SK-N-SH (cell line): ENCODE data around the gene FBLN7.

Source experiments
- MXI1 ChIP-seq: IDR thresholded peaks from 2 replicates; pipeline ENCODE4 v1.6.1; 2012; ENCODE audit warnings: mild to moderate bottlenecking, low read depth, low read length, improper control_type of control experiment
- RAD21 ChIP-seq: IDR thresholded peaks from 2 replicates; pipeline ENCODE4 v1.6.1; 2012; ENCODE audit warnings: mild to moderate bottlenecking, low read length
- TAF1 ChIP-seq: IDR thresholded peaks from 2 replicates; pipeline ENCODE4 v1.6.1; 2012; ENCODE audit warnings: low read depth, mild to moderate bottlenecking, low read length, moderate library complexity, borderline replicate concordance
- TF ChIP-seq, protein P1 (sequence below): fragments of 200-600 bp; sonication (generic); IDR thresholded peaks from 2 replicates; pipeline ENCODE4 v1.6.1; 2017; ENCODE audit warnings: antibody characterized with exemption, mild to moderate bottlenecking, moderate library complexity

DNA sequence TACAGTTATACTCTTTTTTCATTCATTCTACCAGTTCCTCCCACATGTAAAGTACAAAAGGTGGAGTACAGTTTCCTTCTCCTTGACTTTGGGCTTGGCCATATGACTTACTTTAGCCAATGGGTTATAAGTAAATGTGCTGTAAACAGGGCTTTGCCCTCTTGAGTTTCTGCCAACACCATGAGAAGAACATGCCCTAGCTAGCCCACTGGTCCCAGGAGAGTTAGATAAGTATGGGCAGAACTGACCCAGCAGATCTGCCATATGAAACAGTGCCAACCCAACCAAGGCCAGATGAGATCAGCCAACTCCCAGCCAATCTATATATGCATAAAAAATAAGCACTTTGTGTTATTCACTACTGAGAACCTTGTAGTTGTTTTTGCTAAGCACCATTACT, 91.2 kb downstream of the FBLN7 start:
- TF ChIP-seq MXI1 (no peak), TAF1 (no peak), RAD21 (no peak)
- TF ChIP-seq, protein P1, sequence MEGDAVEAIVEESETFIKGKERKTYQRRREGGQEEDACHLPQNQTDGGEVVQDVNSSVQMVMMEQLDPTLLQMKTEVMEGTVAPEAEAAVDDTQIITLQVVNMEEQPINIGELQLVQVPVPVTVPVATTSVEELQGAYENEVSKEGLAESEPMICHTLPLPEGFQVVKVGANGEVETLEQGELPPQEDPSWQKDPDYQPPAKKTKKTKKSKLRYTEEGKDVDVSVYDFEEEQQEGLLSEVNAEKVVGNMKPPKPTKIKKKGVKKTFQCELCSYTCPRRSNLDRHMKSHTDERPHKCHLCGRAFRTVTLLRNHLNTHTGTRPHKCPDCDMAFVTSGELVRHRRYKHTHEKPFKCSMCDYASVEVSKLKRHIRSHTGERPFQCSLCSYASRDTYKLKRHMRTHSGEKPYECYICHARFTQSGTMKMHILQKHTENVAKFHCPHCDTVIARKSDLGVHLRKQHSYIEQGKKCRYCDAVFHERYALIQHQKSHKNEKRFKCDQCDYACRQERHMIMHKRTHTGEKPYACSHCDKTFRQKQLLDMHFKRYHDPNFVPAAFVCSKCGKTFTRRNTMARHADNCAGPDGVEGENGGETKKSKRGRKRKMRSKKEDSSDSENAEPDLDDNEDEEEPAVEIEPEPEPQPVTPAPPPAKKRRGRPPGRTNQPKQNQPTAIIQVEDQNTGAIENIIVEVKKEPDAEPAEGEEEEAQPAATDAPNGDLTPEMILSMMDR = no peak
